Measurements from ENCODE around the gene BCAS1.
"Not testable (repeated sequence)": the region's sequence is repeated elsewhere in the genome, so short reads cannot be mapped to it uniquely, and the experiment has no call there.

Gene BCAS1

GRCh38 chr20:54023406-54023805 is 47.0 kb downstream of the BCAS1 start:
- FAIRE-seq (no peak), DNase-seq (ENCODE audit: insufficient read length, low spot score) (no peak)

GRCh38 chr20:54021446-54022235 is 48.8 kb downstream of the BCAS1 start:
- DNase-seq (ENCODE audit: insufficient read length, low spot score) (no peak), FAIRE-seq (no peak)

GRCh38 chr20:54020868-54021267 is 49.5 kb downstream of the BCAS1 start:
- no peak for DNase-seq (ENCODE audit: insufficient read length, low spot score)
- FAIRE-seq: no peak

GRCh38 chr20:54020348-54020747 is 50.0 kb downstream of the BCAS1 start:
- DNase-seq (ENCODE audit: insufficient read length, low spot score) (no peak), FAIRE-seq (no peak)

GRCh38 chr20:54019585-54019984 is 50.8 kb downstream of the BCAS1 start:
- DNase-seq (ENCODE audit: insufficient read length, low spot score) (no peak), FAIRE-seq (no peak)

- no peak for FAIRE-seq
Measured at GRCh38 chr20:54019127-54019526, 51.3 kb downstream of the BCAS1 start.

GRCh38 chr20:54017846-54018245 is 52.5 kb downstream of the BCAS1 start:
- FAIRE-seq (peak; percentile 94), DNase-seq (ENCODE audit: insufficient read length, low spot score) (peak; percentile 15)

More at GRCh38 chr20:54019127-54019526, 51.3 kb downstream of the BCAS1 start:
- no peak for DNase-seq (ENCODE audit: insufficient read length, low spot score)

GRCh38 chr20:54015496-54015895 is 54.9 kb downstream of the BCAS1 start:
- no peak for DNase-seq (ENCODE audit: insufficient read length, low spot score)
- no peak for FAIRE-seq

GRCh38 chr20:54014293-54014926 is 56.0 kb downstream of the BCAS1 start:
- no peak for DNase-seq (ENCODE audit: insufficient read length, low spot score)
- FAIRE-seq: no peak

- FAIRE-seq (no peak), DNase-seq (ENCODE audit: insufficient read length, low spot score) (no peak)
Measured at GRCh38 chr20:54013471-54013870, 56.9 kb downstream of the BCAS1 start.

GRCh38 chr20:54011346-54011745 is 59.0 kb downstream of the BCAS1 start:
- no peak for DNase-seq (ENCODE audit: insufficient read length, low spot score)
- FAIRE-seq: no peak

GRCh38 chr20:54006216-54006615 is 64.2 kb downstream of the BCAS1 start:
- not testable (repeated sequence) for DNase-seq (ENCODE audit: insufficient read length, low spot score); FAIRE-seq

- FAIRE-seq: no peak
Measured at GRCh38 chr20:54005524-54005923, 64.9 kb downstream of the BCAS1 start.

GRCh38 chr20:54004445-54004844 is 65.9 kb downstream of the BCAS1 start:
- DNase-seq (ENCODE audit: insufficient read length, low spot score) (peak; percentile 12), FAIRE-seq (peak; percentile 70)

More at GRCh38 chr20:54005524-54005923, 64.9 kb downstream of the BCAS1 start:
- no peak for DNase-seq (ENCODE audit: insufficient read length, low spot score)

GRCh38 chr20:54002741-54003140 is 67.7 kb downstream of the BCAS1 start:
- DNase-seq (ENCODE audit: insufficient read length, low spot score) (no peak), FAIRE-seq (no peak)

GRCh38 chr20:54002056-54002575 is 68.3 kb downstream of the BCAS1 start:
- no peak for DNase-seq (ENCODE audit: insufficient read length, low spot score)
- FAIRE-seq: no peak

GRCh38 chr20:54000914-54001313 is 69.5 kb downstream of the BCAS1 start:
- DNase-seq (ENCODE audit: insufficient read length, low spot score) (no peak), FAIRE-seq (peak; percentile 8)

GRCh38 chr20:54000262-54000661 is 70.1 kb downstream of the BCAS1 start:
- FAIRE-seq (no peak), DNase-seq (ENCODE audit: insufficient read length, low spot score) (no peak)

GRCh38 chr20:53999077-53999476 is 71.3 kb downstream of the BCAS1 start:
- FAIRE-seq: no peak
- DNase-seq (ENCODE audit: insufficient read length, low spot score): no peak

GRCh38 chr20:53996584-53997486 is 73.6 kb downstream of the BCAS1 start:
- FAIRE-seq (no peak), DNase-seq (ENCODE audit: insufficient read length, low spot score) (no peak)

GRCh38 chr20:53995949-53996348 is 74.4 kb downstream of the BCAS1 start:
- no peak for DNase-seq (ENCODE audit: insufficient read length, low spot score)

More at GRCh38 chr20:53995949-53996348, 74.4 kb downstream of the BCAS1 start:
- FAIRE-seq: no peak

Measured in GM19239 (cell line).